Activated naive CD4-positive, alpha-beta T cell treated with anti-CD3 and anti-CD28 coated beads, Interleukin-2, amount 50 U/mL, for 24 hours (primary cell): ENCODE data around the gene KLF9.
"Not testable (repeated sequence)": the region's sequence is repeated elsewhere in the genome, so short reads cannot be mapped to it uniquely, and the experiment has no call there.

ENCODE experiments used
- H3K27ac Mint-ChIP-seq: one replicate; pipeline ENCODE4 v1.8.0; 2021; ENCODE audit warnings: mild to moderate bottlenecking, mixed read lengths
- H3K27me3 Mint-ChIP-seq: one replicate; pipeline ENCODE4 v1.8.0; 2021; ENCODE audit warnings: mixed read lengths
- H3K36me3 Mint-ChIP-seq: one replicate; pipeline ENCODE4 v1.8.0; 2021; ENCODE audit warnings: mixed read lengths
- H3K4me1 Mint-ChIP-seq: one replicate; pipeline ENCODE4 v1.8.0; 2021; ENCODE audit warnings: mixed read lengths
- H3K4me3 Mint-ChIP-seq: one replicate; pipeline ENCODE4 v1.8.0; 2021; ENCODE audit warnings: mild to moderate bottlenecking, mixed read lengths
- H3K9me3 Mint-ChIP-seq: one replicate; pipeline ENCODE4 v1.8.0; 2021; ENCODE audit warnings: mixed read lengths

KLF9 gene

GRCh38 chr9:70401241-70401640 lies 13.2 kb downstream of the KLF9 start:
- not testable (repeated sequence) for H3K27ac Mint-ChIP-seq

GRCh38 chr9:70400107-70400892 lies 14.2 kb downstream of the KLF9 start:
- peak overlapping the region; percentile 53 for H3K27ac Mint-ChIP-seq
- no peaks in the 10 kb centered on the region for H3K36me3 Mint-ChIP-seq
- H3K4me1 Mint-ChIP-seq, result peaks cover 77% of the 10 kb centered on the region
- no peaks in the 10 kb centered on the region for H3K9me3 Mint-ChIP-seq
- H3K27me3 Mint-ChIP-seq, result no peaks in the 10 kb centered on the region
- peak overlapping the region; percentile 20 for H3K4me3 Mint-ChIP-seq

More at GRCh38 chr9:70401241-70401640, 13.2 kb downstream of the KLF9 start:
- H3K27me3 Mint-ChIP-seq, H3K4me3 Mint-ChIP-seq, H3K9me3 Mint-ChIP-seq, H3K36me3 Mint-ChIP-seq: not testable (repeated sequence)
- H3K4me1 Mint-ChIP-seq, result peaks cover 84% of the 10 kb centered on the region

DNA sequence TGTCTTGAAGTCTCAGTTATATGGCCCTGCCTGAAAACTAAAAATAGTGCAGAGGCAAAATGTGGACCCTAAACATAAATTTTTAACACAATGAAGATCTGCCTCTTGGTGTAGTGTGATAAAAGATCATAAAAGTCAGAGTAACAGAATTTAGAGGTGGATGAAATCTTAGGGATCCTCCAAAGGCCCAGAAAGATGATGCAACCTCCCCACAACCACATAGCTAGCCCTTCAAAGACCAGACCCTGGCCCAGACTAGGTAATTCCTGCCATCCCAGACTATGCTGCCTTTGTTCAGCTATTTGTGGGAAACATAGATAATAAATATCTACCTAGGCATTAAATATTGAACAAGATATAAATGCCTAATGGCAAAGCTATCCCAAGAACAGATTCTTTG lies 15.3 kb downstream of the KLF9 start:
- no peaks in the 10 kb centered on the region for H3K36me3 Mint-ChIP-seq
- H3K27ac Mint-ChIP-seq, result peak overlapping the region; percentile 53
- no peaks in the 10 kb centered on the region for H3K27me3 Mint-ChIP-seq
- H3K4me3 Mint-ChIP-seq, result peak overlapping the region; percentile 9
- peaks cover 80% of the 10 kb centered on the region for H3K4me1 Mint-ChIP-seq
- H3K9me3 Mint-ChIP-seq, result no peaks in the 10 kb centered on the region

- Mint-ChIP-seq H3K36me3 (no peaks in the 10 kb centered on the region), H3K9me3 (no peaks in the 10 kb centered on the region), H3K27ac (peak overlapping the region; percentile 92), H3K27me3 (no peaks in the 10 kb centered on the region), H3K4me3 (peak overlapping the region; percentile 72), H3K4me1 (peaks cover 80% of the 10 kb centered on the region)
Measured at GRCh38 chr9:70398145-70398556, 16.3 kb downstream of the KLF9 start.

DNA sequence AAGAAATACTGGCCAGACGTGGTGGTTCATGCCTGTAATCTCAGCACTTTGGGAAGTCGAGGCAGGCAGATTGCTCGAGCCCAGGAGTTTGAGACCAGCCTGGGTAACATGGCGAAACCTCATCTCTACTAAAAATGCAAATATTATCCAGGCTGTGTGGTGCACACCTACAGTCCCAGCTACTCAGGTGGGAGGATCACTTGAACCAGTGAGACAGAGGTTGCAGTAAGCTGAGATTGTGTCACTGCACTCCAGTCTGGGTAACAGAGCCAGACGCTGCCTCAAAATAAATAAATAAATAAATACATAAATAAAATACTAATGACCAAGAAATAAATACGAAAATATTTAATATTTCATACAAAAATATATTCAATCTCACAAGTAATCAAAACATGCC lies 18.8 kb downstream of the KLF9 start:
- no peak overlapping the region for H3K4me3 Mint-ChIP-seq
- no peaks in the 10 kb centered on the region for H3K9me3 Mint-ChIP-seq
- peaks cover 91% of the 10 kb centered on the region for H3K4me1 Mint-ChIP-seq
- H3K36me3 Mint-ChIP-seq, result no peaks in the 10 kb centered on the region
- H3K27ac Mint-ChIP-seq, result no peak overlapping the region
- H3K27me3 Mint-ChIP-seq, result no peaks in the 10 kb centered on the region

GRCh38 chr9:70392850-70393249 lies 21.6 kb downstream of the KLF9 start:
- peak overlapping the region; percentile 46 for H3K27ac Mint-ChIP-seq
- peak overlapping the region; percentile 39 for H3K4me3 Mint-ChIP-seq

GRCh38 chr9:70392189-70392588 lies 22.3 kb downstream of the KLF9 start:
- H3K4me1 Mint-ChIP-seq, result peaks cover 88% of the 10 kb centered on the region
- H3K9me3 Mint-ChIP-seq, result no peaks in the 10 kb centered on the region
- H3K36me3 Mint-ChIP-seq, result peaks cover 5% of the 10 kb centered on the region
- H3K4me3 Mint-ChIP-seq, result no peak overlapping the region
- no peaks in the 10 kb centered on the region for H3K27me3 Mint-ChIP-seq
- no peak overlapping the region for H3K27ac Mint-ChIP-seq

More at GRCh38 chr9:70392850-70393249, 21.6 kb downstream of the KLF9 start:
- Mint-ChIP-seq H3K9me3 (no peaks in the 10 kb centered on the region), H3K36me3 (peaks cover 2% of the 10 kb centered on the region), H3K4me1 (peaks cover 88% of the 10 kb centered on the region), H3K27me3 (no peaks in the 10 kb centered on the region)

- H3K4me3 Mint-ChIP-seq, result peak overlapping the region; percentile 78
- H3K27ac Mint-ChIP-seq, result peak overlapping the region; percentile 90
- H3K4me1 Mint-ChIP-seq, result peaks cover 87% of the 10 kb centered on the region
Measured at GRCh38 chr9:70390933-70391341, 23.5 kb downstream of the KLF9 start.

DNA sequence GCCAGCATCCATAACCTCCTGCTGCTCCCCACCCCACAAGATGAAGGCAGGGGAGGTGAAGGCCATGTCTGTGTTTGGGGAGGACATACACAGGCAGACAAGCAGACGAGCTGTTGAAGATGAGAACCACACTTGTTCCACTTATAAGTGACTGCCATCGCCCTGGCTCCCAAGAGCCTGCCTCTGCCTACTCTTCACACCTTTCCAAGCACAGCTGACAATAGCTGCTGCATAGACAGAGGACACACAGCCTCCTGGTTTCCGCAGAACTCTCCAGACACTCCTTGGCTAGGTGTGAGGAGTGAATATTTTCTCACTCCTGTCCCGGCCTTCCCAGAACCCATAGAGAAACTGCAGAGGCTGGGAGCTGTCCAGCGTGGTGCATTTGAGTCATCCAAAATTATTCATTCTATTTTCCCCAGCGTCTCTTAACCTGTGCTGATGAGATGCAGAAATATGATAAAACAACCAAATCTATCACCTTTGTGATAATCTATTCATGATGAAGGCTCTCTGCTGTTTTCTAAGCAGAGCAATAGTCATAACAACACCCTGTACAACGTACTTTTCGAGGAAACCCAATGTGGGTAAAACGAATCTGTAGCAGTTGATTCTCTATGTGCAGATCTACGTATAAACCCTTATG lies 24.7 kb downstream of the KLF9 start:
- Mint-ChIP-seq H3K36me3 (peaks cover 12% of the 10 kb centered on the region), H3K27ac (peak overlapping the region; percentile 80), H3K9me3 (no peaks in the 10 kb centered on the region), H3K27me3 (no peaks in the 10 kb centered on the region), H3K4me1 (peaks cover 83% of the 10 kb centered on the region), H3K4me3 (peak overlapping the region; percentile 78)

More at GRCh38 chr9:70390933-70391341, 23.5 kb downstream of the KLF9 start:
- Mint-ChIP-seq H3K9me3 (no peaks in the 10 kb centered on the region), H3K36me3 (peaks cover 12% of the 10 kb centered on the region), H3K27me3 (no peaks in the 10 kb centered on the region)

DNA sequence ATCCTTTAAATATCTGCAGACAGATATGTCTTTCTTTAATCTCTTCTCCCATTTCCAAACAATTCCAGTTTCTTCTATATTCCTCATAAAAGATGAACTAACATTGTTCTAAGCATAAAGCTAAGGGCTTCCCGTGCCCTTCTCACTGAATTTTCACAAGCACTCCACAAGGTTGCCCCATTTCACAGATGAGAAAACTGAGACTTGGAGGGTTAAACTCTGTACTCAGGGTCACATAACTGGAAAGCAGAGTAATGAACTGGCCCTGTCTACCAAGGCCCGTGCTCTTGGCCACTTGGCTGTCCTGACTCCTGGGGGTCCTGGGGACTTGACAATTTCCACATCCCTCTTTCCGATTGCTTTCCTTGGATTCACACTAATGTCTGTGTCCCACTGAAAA lies 25.3 kb downstream of the KLF9 start:
- peaks cover 13% of the 10 kb centered on the region for H3K36me3 Mint-ChIP-seq
- no peak overlapping the region for H3K4me3 Mint-ChIP-seq
- no peaks in the 10 kb centered on the region for H3K27me3 Mint-ChIP-seq
- H3K9me3 Mint-ChIP-seq, result no peaks in the 10 kb centered on the region
- peaks cover 83% of the 10 kb centered on the region for H3K4me1 Mint-ChIP-seq
- peak overlapping the region; percentile 80 for H3K27ac Mint-ChIP-seq

DNA sequence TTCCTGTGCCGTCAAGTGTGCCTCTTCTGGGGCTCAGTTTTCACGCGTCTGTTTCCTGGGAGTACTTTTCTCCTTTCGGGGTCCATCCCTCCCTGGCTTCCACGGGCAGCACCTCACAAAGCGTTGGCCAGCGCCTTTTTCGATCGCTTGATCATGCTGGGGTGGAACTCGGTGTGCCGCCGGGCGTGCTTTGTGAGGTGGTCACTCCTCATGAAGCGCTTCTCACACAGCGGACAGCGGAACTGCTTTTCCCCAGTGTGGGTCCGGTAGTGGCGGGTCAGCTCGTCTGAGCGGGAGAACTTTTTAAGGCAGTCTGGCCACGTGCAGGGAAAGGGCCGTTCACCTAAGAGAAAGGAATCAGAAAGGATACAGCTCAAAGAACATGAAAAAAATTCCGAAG lies 26.8 kb downstream of the KLF9 start:
- Mint-ChIP-seq H3K9me3 (no peaks in the 10 kb centered on the region), H3K4me1 (peaks cover 80% of the 10 kb centered on the region), H3K36me3 (peaks cover 24% of the 10 kb centered on the region)

DNA sequence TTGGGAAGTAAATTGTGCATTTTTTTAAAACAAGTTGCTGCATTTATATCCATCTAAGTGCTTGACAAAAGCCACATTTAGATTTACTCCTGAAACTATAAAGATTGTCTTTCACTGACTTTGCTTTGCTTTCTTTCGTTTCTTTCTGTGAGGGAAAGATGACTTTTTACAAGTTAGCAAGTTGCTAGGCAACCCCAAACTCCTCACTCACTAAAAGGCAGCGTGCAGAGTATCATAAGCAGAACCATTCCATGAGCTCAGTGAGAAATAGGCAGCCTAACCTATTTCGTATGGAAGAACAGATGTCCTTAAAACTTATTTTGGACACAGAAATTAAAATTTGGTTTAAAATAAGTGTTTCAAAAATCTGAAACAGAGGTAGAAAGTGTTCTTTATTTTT lies 29.0 kb downstream of the KLF9 start:
- Mint-ChIP-seq H3K4me1 (peaks cover 61% of the 10 kb centered on the region), H3K36me3 (peaks cover 25% of the 10 kb centered on the region), H3K9me3 (no peaks in the 10 kb centered on the region), H3K4me3 (no peak overlapping the region), H3K27me3 (no peaks in the 10 kb centered on the region), H3K27ac (no peak overlapping the region)

More for the DNA sequence above, 26.8 kb downstream of the KLF9 start:
- no peaks in the 10 kb centered on the region for H3K27me3 Mint-ChIP-seq
- H3K4me3 Mint-ChIP-seq, result no peak overlapping the region
- H3K27ac Mint-ChIP-seq, result no peak overlapping the region

DNA sequence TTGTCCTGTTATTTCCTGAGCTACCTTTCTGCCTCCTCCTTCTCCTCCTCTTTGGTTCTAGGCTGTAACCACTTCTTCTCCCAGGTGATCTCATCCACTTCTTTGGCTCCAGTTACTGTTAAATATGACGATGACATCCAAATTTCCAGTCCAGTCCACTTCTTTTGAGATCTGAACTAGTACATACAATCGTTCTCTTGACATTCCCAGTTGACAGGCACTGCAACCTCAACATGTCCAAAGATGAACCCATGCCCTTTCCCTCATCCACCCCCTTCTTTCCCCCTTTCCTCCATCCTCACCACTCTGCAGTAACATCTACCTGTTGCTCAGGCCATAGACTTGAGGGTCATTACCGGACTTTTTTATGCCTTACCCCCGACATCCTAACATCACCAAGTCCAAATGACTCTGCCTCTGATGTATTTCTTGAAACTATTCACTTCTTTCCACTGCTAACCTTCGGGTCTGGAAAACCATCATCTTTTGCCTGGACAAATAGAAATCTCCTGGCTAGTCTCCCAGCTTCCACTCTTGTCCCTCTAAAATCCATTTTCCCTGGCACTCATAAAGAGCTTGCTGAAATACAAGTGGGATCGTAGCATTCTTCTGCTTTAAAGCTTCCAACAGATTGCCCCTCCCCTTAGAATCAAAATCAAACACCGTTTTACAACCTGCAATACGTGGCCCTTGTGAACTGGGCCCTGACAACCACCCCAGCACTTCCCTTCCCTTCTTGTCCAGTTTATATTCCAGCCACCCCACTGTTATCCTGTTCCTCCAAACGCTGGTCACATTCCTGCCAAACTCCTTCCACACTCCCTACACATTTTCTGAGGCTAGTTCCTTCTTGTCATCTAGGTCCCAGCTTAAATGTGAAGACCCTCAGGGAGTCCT lies 31.5 kb downstream of the KLF9 start:
- no peak overlapping the region for H3K4me3 Mint-ChIP-seq
- no peaks in the 10 kb centered on the region for H3K27me3 Mint-ChIP-seq
- H3K27ac Mint-ChIP-seq, result peak overlapping the region; percentile 15
- H3K36me3 Mint-ChIP-seq, result peaks cover 23% of the 10 kb centered on the region
- H3K4me1 Mint-ChIP-seq, result peaks cover 39% of the 10 kb centered on the region
- no peaks in the 10 kb centered on the region for H3K9me3 Mint-ChIP-seq

- Mint-ChIP-seq H3K27me3 (no peaks in the 10 kb centered on the region), H3K4me3 (no peak overlapping the region), H3K36me3 (peaks cover 21% of the 10 kb centered on the region), H3K9me3 (no peaks in the 10 kb centered on the region), H3K4me1 (peaks cover 31% of the 10 kb centered on the region), H3K27ac (no peak overlapping the region)
Measured at GRCh38 chr9:70382046-70382708, 32.3 kb downstream of the KLF9 start.

DNA sequence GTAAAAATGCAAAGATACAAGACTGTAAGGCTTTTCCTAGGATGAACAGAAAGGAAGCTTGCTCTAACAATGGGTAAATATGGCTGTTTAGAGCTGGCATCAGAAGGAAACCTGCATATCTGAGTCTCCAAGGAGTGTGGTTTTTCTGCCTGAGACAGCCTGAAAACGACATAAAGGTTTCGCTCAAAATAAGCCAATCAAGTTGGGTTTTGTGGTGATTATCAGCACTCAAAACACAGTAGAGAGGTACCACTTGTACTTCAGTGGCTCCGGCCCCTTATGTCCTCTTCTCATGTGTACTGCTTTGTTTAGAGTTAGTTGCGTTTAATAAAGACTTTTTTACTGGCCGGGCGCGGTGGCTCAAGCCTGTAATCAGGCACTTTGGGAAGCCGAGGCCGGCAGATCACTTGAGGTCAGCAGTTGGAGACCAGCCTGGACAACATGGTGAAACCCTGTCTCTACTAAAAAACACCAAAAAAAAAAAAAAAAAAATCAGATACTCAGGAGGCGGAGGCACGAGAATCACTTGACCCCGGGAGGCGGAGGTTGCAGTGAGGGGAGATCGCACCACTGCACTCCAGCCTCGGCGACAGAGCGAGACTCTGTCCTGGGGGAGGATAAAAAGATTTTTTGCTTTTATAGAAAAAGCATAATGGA lies 39.4 kb downstream of the KLF9 start:
- no peak overlapping the region for H3K27ac Mint-ChIP-seq
- no peaks in the 10 kb centered on the region for H3K27me3 Mint-ChIP-seq
- H3K4me1 Mint-ChIP-seq, result peaks cover 4% of the 10 kb centered on the region
- no peaks in the 10 kb centered on the region for H3K9me3 Mint-ChIP-seq
- H3K36me3 Mint-ChIP-seq, result peaks cover 3% of the 10 kb centered on the region
- H3K4me3 Mint-ChIP-seq, result no peak overlapping the region
